GM18907 (cell line): Measurements from ENCODE around the gene SVEP1.
"Not testable (repeated sequence)": the region's sequence is repeated elsewhere in the genome, so short reads cannot be mapped to it uniquely, and the experiment has no call there.

Experiments used
- ATAC-seq: cut with Tn5 transposase; IDR thresholded peaks from one replicate; pipeline ENCODE4 v1.9.1; 2021; ENCODE audit warnings: mild to moderate bottlenecking, moderate library complexity; ENCODE audit not compliant: unreplicated experiment

SVEP1 gene

GRCh38 chr9:110451726-110452125 is 127.8 kb downstream of the SVEP1 start:
- ATAC-seq = no peak

- no peak for ATAC-seq
Measured at GRCh38 chr9:110447476-110447875, 132.1 kb downstream of the SVEP1 start.

- ATAC-seq = no peak
Measured at GRCh38 chr9:110446171-110446570, 133.4 kb downstream of the SVEP1 start.

- no peak for ATAC-seq
Measured at GRCh38 chr9:110444911-110445310, 134.6 kb downstream of the SVEP1 start.

- ATAC-seq = no peak
Measured at GRCh38 chr9:110443866-110444220, 135.7 kb downstream of the SVEP1 start.

GRCh38 chr9:110443146-110443865 is 136.2 kb downstream of the SVEP1 start:
- no peak for ATAC-seq

GRCh38 chr9:110440796-110441195 is 138.7 kb downstream of the SVEP1 start:
- ATAC-seq = no peak

GRCh38 chr9:110440172-110440571 is 139.4 kb downstream of the SVEP1 start:
- ATAC-seq = no peak

- ATAC-seq = no peak
Measured at GRCh38 chr9:110432253-110432652, 147.3 kb downstream of the SVEP1 start.

- ATAC-seq = no peak
Measured at GRCh38 chr9:110429453-110429852, 150.1 kb downstream of the SVEP1 start.

GRCh38 chr9:110427497-110428104 is 151.9 kb downstream of the SVEP1 start:
- peak; percentile 51 for ATAC-seq

GRCh38 chr9:110426052-110426709 is 153.4 kb downstream of the SVEP1 start:
- ATAC-seq = no peak

- no peak for ATAC-seq
Measured at GRCh38 chr9:110414471-110414870, 165.1 kb downstream of the SVEP1 start.

GRCh38 chr9:110410961-110411360 is 168.6 kb downstream of the SVEP1 start:
- no peak for ATAC-seq

GRCh38 chr9:110408598-110408997 is 170.9 kb downstream of the SVEP1 start:
- no peak for ATAC-seq

- no peak for ATAC-seq
Measured at GRCh38 chr9:110405858-110406443, 173.6 kb downstream of the SVEP1 start.

- ATAC-seq = no peak
Measured at GRCh38 chr9:110404473-110404872, 175.1 kb downstream of the SVEP1 start.

- ATAC-seq = no peak
Measured at GRCh38 chr9:110399983-110400382, 179.6 kb downstream of the SVEP1 start.

- ATAC-seq = not testable (repeated sequence)
Measured at GRCh38 chr9:110398992-110399391, 180.5 kb downstream of the SVEP1 start.

- ATAC-seq = no peak
Measured at GRCh38 chr9:110391826-110392485, 187.6 kb downstream of the SVEP1 start.

- ATAC-seq = no peak
Measured at GRCh38 chr9:110389148-110389750, 190.3 kb downstream of the SVEP1 start.
